Endothelial cell of umbilical vein (primary cell): ENCODE data around the gene KHDC1. TPM values are rescaled to one million over a fixed set of nuclear protein-coding genes. Genes with fewer than 3 reads are reported as not detected.

Source experiments
- BruUV-seq: library from RNA; stranded (reverse); fragments of 400-500 nt; replicated peaks from 2 replicates; lab custom pipeline; 2021; lab: Mats Ljungman, UMichigan
- CTCF ChIA-PET: fragments of 300-600, 350-600 bp; sonication (Branson Sonifier 250); formaldehyde crosslinking; loops from one replicate; lab custom pipeline; 2021; ENCODE audit warnings: antibody characterized with exemption, inconsistent platforms; lab: Charles Lee
- POLR2A ChIA-PET: fragments of 300-600, 350-600 bp; sonication (Branson Sonifier 250); formaldehyde crosslinking; loops from one replicate; lab custom pipeline; 2021; ENCODE audit warnings: antibody characterized with exemption, inconsistent platforms; lab: Charles Lee
- DNase-seq: peaks from one replicate; pipeline ENCODE4 v3.0.0-alpha.2; 2011; ENCODE audit warnings: low read depth, low spot score
- FAIRE-seq: peaks from 2 replicates; lab custom pipeline; 2011; peaks lifted over from hg19 to GRCh38; lab: Jason Lieb, UNC
- H2AFZ ChIP-seq: 2 replicates; pipeline ENCODE4 v1.6.0; 2012; ENCODE audit warnings: low read depth, low read length, control low read depth, inconsistent platforms
- H3K27ac ChIP-seq: 2 replicates; pipeline ENCODE4 v1.5.1; 2011; ENCODE audit warnings: low read depth, mild to moderate bottlenecking, control low read depth, low read length, moderate library complexity; ENCODE audit not compliant: insufficient read depth
- H3K27me3 ChIP-seq, 2 experiments: 2 replicates each; pipeline versions ENCODE4 v1.6.0 to v1.6.1; 2011; ENCODE audit warnings: low read length in 2 of 2, mixed read lengths in 1 of 2; ENCODE audit not compliant: control insufficient read depth in 2 of 2, insufficient read depth in 2 of 2
- H3K36me3 ChIP-seq, 2 experiments: 2 replicates in 1 of 2; 3 replicates in 1 of 2; pipeline ENCODE4 v1.5.1; 2011; ENCODE audit warnings: low read length in 2 of 2, mild to moderate bottlenecking in 1 of 2, moderate library complexity in 1 of 2; ENCODE audit not compliant: control insufficient read depth in 2 of 2, insufficient read depth in 2 of 2; ENCODE audit errors: extremely low read depth in 1 of 2
- H3K4me1 ChIP-seq: 3 replicates; pipeline ENCODE4 v1.5.1; 2011; ENCODE audit warnings: mild to moderate bottlenecking, low read length; ENCODE audit not compliant: control insufficient read depth, insufficient read depth; ENCODE audit errors: extremely low read depth
- H3K4me2 ChIP-seq: 2 replicates; pipeline ENCODE4 v1.6.1; 2011; ENCODE audit warnings: low read length, control low read depth, mixed read lengths; ENCODE audit not compliant: insufficient read depth
- H3K4me3 ChIP-seq, 3 experiments: fragments of 200-600 bp in 1 of 3; sonication (generic), shearing (Covaris generic) in 1 of 3; replicated peaks in 1 of 3; 2 replicates each; pipeline ENCODE4 v1.5.1; 2011 to 2016; ENCODE audit warnings: control low read depth in 3 of 3, low read length in 3 of 3, mild to moderate bottlenecking in 2 of 3, inconsistent platforms in 1 of 3, low read depth in 1 of 3, moderate library complexity in 1 of 3; ENCODE audit not compliant: insufficient read depth in 1 of 3
- H3K79me2 ChIP-seq: 2 replicates; pipeline ENCODE4 v1.6.0; 2012; ENCODE audit warnings: low read length, inconsistent platforms; ENCODE audit not compliant: control insufficient read depth, insufficient read depth
- H3K9ac ChIP-seq: replicated peaks from 2 replicates; pipeline ENCODE3; 2011; ENCODE audit warnings: low read length, control low read depth; ENCODE audit not compliant: insufficient read depth; ENCODE audit errors: extremely low read depth
- H3K9me1 ChIP-seq: replicated peaks from 3 replicates; pipeline ENCODE4 v1.6.0; 2011; ENCODE audit warnings: mild to moderate bottlenecking, low read length; ENCODE audit not compliant: control insufficient read depth, insufficient read depth; ENCODE audit errors: extremely low read depth
- H3K9me3 ChIP-seq: replicated peaks from 2 replicates; pipeline ENCODE4 v1.5.1; 2012; ENCODE audit warnings: low read length, inconsistent platforms; ENCODE audit not compliant: control insufficient read depth, insufficient read depth
- H4K20me1 ChIP-seq: replicated peaks from 2 replicates; pipeline ENCODE3; 2011; ENCODE audit warnings: mild to moderate bottlenecking, low read length; ENCODE audit not compliant: control insufficient read depth, insufficient read depth; ENCODE audit errors: extremely low read depth
- EZH2 ChIP-seq: IDR thresholded peaks from 2 replicates; pipeline ENCODE4 v1.6.1; 2012; ENCODE audit warnings: borderline replicate concordance, low read depth, mild to moderate bottlenecking, moderate library complexity, low read length, inconsistent platforms; ENCODE audit not compliant: severe bottlenecking
- FOS ChIP-seq: IDR thresholded peaks from 2 replicates; pipeline ENCODE4 v1.6.1; 2011; ENCODE audit warnings: mild to moderate bottlenecking, low read length, moderate library complexity, borderline replicate concordance; ENCODE audit not compliant: insufficient read depth
- GATA2 ChIP-seq: IDR thresholded peaks from 2 replicates; pipeline ENCODE4 v1.7.0; 2011; ENCODE audit warnings: low read depth, mild to moderate bottlenecking, moderate library complexity, mixed read lengths, low read length; ENCODE audit not compliant: insufficient read length, insufficient read depth
- JUN ChIP-seq: IDR thresholded peaks from 2 replicates; pipeline ENCODE4 v1.6.1; 2011; ENCODE audit warnings: borderline replicate concordance, low read depth; ENCODE audit not compliant: insufficient read length, insufficient read depth
- MYC ChIP-seq: IDR thresholded peaks from one replicate; pipeline ENCODE4 v1.6.1; 2011; ENCODE audit warnings: mild to moderate bottlenecking, low read depth, low read length
- POLR2A ChIP-seq: IDR thresholded peaks from 2 replicates; pipeline ENCODE4 v1.6.1; 2012; ENCODE audit warnings: low read depth, mild to moderate bottlenecking, control low read depth, low read length
- POLR2AphosphoS5 ChIP-seq: IDR thresholded peaks from 2 replicates; pipeline ENCODE4 v1.6.1; 2012; ENCODE audit warnings: low read depth, mild to moderate bottlenecking, control low read depth, low read length, moderate library complexity; ENCODE audit not compliant: insufficient read depth
- dilution Hi-C: fragments of 300-500 bp; cut with MboI; formaldehyde crosslinking; loops from one replicate; pipeline ENCODE4 v1.15.0; 2019; ENCODE audit warnings: low sequenced_read_pairs; ENCODE audit not compliant: extremely low pct_ligation_motif_present
- intact Hi-C: fragments of 100-400 bp; cut with micrococcal nuclease; formaldehyde crosslinking; loops from one replicate; pipeline ENCODE4 v1.10.0; 2022
- polyA plus RNA-seq, 4 experiments: library from polyadenylated mRNA; depleted of rRNA in 3 of 4; stranded (reverse) in 3 of 4; unstranded in 1 of 4; fragments of >200 nt; gene quantifications; 2 replicates each; pipeline versions ENCODE4 v1.2.1 to v1.2.3, GENCODE V29; 2011 to 2012; ENCODE audit warnings: missing spikeins in 1 of 4
- total RNA-seq: library from RNA; stranded (reverse); gene quantifications from 2 replicates; pipeline ENCODE4 v1.2.3, GENCODE V29; 2021
- TF ChIP-seq, protein P1 (sequence below): IDR thresholded peaks from 2 replicates; pipeline ENCODE4 v1.6.1; 2011; ENCODE audit not compliant: insufficient read depth, insufficient read length
- TF ChIP-seq, protein P2 (sequence below), 2 donors: IDR thresholded peaks; 1 replicate in 1 of 2; 2 replicates in 1 of 2; pipeline ENCODE4 v1.5.1; 2011; ENCODE audit warnings: low read length in 2 of 2, mild to moderate bottlenecking in 2 of 2, moderate library complexity in 2 of 2, control low read depth in 1 of 2, inconsistent platforms in 1 of 2, low read depth in 1 of 2; ENCODE audit not compliant: insufficient read depth in 1 of 2; ENCODE audit errors: extremely low read depth in 1 of 2

Gene KHDC1
- total and polyA plus RNA-seq, 2 donors (not counting 3 experiments of a cell fraction or from before 2014, with no cell fraction given), result 3.3 to 4.4 TPM

DNA sequence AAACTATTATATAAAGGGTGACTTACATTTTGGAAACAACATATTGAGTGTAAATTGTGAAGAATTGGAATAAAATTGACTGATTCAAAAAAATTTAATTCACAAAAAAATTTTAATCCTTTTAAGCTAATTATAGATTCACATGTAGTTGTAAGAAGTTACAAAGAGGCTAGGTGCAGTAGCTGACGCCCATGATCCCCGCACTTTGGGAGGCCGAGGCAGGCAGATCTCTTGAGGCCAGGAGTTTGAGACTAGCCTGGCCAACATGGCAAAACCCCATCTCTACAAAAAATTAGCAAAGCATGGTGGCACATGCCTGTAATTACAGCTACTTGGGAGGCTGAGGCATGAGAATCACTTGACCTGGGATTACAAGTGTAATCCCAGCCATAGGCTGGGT lies 30.3 kb upstream of the KHDC1 start:
- Histone ChIP-seq H3K36me3 (no peaks in the 10 kb centered on the region), H3K4me3 (no peak overlapping the region), H3K4me1 (peaks cover 8% of the 10 kb centered on the region), H3K27me3 (no peaks in the 10 kb centered on the region), H3K9me3 (no peaks in the 10 kb centered on the region), H3K27ac (no peak overlapping the region), H3K9me1 (no peaks in the 10 kb centered on the region), H3K79me2 (no peaks in the 10 kb centered on the region), H3K4me2 (no peak overlapping the region), H3K9ac (no peak overlapping the region), H4K20me1 (no peaks in the 10 kb centered on the region), H2AFZ (no peak overlapping the region)
- ChIA-PET CTCF (interaction anchor here (0.7 to 3.8 kb wide), 5 partner anchors 13 to 881 kb away, joined by 3 to 13 read pairs (median 3); no protein-coding TSS in a partner anchor), POLR2A (no interaction called here)
- TF ChIP-seq POLR2AphosphoS5 (no peak), EZH2 (no peak), GATA2 (no peak), FOS (no peak), JUN (no peak), POLR2A (no peak), MYC (no peak)
- TF ChIP-seq, protein P1, sequence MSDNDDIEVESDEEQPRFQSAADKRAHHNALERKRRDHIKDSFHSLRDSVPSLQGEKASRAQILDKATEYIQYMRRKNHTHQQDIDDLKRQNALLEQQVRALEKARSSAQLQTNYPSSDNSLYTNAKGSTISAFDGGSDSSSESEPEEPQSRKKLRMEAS, result no peak
- TF ChIP-seq, protein P2, sequence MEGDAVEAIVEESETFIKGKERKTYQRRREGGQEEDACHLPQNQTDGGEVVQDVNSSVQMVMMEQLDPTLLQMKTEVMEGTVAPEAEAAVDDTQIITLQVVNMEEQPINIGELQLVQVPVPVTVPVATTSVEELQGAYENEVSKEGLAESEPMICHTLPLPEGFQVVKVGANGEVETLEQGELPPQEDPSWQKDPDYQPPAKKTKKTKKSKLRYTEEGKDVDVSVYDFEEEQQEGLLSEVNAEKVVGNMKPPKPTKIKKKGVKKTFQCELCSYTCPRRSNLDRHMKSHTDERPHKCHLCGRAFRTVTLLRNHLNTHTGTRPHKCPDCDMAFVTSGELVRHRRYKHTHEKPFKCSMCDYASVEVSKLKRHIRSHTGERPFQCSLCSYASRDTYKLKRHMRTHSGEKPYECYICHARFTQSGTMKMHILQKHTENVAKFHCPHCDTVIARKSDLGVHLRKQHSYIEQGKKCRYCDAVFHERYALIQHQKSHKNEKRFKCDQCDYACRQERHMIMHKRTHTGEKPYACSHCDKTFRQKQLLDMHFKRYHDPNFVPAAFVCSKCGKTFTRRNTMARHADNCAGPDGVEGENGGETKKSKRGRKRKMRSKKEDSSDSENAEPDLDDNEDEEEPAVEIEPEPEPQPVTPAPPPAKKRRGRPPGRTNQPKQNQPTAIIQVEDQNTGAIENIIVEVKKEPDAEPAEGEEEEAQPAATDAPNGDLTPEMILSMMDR (IDR thresholded peaks at IDR 0.05; ENCODE audit: extremely low read depth in 1 of 2, insufficient read depth in 1 of 2, low read depth in 1 of 2, low read length in 2 of 2), result no peak
- intact Hi-C loops, result no loop called here
- FAIRE-seq, result no peak
- DNase-seq, result no peak
- BruUV-seq, result no TSS peak
- dilution Hi-C loops, result no loop called here
